ENCODE measurements around the gene GLT1D1. TPM values are rescaled to one million over a fixed set of nuclear protein-coding genes. Genes with fewer than 3 reads are reported as not detected.

The GLT1D1 gene
- total RNA-seq, 2 experiments from 2014 or later, result 0.19 to 0.22 TPM

DNA sequence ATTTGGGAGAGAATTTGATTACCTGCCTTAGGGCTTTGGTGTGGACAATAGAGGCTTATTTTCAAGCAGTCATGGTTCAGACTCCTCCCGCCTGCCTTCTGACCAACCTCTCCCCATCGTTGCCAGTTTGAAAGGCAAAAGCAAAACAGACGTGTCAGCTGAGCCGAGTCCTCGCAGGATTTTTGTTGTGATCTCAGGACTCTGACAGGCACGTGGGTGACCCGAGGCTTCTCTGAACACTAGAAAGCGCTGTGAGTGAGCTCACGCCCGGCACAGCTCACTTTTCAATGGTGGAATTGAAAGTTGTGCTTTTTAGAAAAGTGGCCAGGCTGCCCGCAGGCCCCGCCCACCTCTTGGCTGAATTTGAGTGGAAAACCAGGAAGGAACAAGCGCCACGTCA is 130.1 kb downstream of the GLT1D1 start:
- no peaks in the 10 kb centered on the region for H3K27me3 ChIP-seq (ENCODE audit: control insufficient read depth in 1 of 2, insufficient read depth in 2 of 2, low read length in 2 of 2)
- Mint-ChIP-seq H3K4me1 (ENCODE audit: low read depth) (no peaks in the 10 kb centered on the region), H3K27ac (no peak overlapping the region), H3K27me3 (peaks cover 7% of the 10 kb centered on the region), H3K4me3 (no peak overlapping the region), H3K36me3 (ENCODE audit: low read depth) (no peaks in the 10 kb centered on the region), H3K9me3 (no peaks in the 10 kb centered on the region)
- DNase-seq (no peak), ATAC-seq (ENCODE audit: poor library complexity) (no peak)
- ChIA-PET POLR2A (no interaction called here), CTCF (no interaction called here)
- intact Hi-C loops (cut with DNase I, micrococcal nuclease), result no loop called here
- no peak overlapping the region for H3K27ac ChIP-seq (ENCODE audit: low read depth in 1 of 2, low read length in 2 of 2)
- TF ChIP-seq, protein P1, sequence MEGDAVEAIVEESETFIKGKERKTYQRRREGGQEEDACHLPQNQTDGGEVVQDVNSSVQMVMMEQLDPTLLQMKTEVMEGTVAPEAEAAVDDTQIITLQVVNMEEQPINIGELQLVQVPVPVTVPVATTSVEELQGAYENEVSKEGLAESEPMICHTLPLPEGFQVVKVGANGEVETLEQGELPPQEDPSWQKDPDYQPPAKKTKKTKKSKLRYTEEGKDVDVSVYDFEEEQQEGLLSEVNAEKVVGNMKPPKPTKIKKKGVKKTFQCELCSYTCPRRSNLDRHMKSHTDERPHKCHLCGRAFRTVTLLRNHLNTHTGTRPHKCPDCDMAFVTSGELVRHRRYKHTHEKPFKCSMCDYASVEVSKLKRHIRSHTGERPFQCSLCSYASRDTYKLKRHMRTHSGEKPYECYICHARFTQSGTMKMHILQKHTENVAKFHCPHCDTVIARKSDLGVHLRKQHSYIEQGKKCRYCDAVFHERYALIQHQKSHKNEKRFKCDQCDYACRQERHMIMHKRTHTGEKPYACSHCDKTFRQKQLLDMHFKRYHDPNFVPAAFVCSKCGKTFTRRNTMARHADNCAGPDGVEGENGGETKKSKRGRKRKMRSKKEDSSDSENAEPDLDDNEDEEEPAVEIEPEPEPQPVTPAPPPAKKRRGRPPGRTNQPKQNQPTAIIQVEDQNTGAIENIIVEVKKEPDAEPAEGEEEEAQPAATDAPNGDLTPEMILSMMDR (IDR thresholded peaks at IDR 0.05), result no peak
- no peaks in the 10 kb centered on the region for H3K36me3 ChIP-seq (ENCODE audit: insufficient read depth, low read length)
- H3K4me1 ChIP-seq (ENCODE audit: insufficient read depth, low read length), result no peaks in the 10 kb centered on the region
- peaks cover 0 to 22% of the 10 kb centered on the region in 2 experiments for H3K9me3 ChIP-seq (ENCODE audit: control insufficient read depth in 1 of 2, insufficient read depth in 1 of 2, low read length in 2 of 2)
- no peak overlapping the region for H3K4me3 ChIP-seq (ENCODE audit: low read length)

DNA sequence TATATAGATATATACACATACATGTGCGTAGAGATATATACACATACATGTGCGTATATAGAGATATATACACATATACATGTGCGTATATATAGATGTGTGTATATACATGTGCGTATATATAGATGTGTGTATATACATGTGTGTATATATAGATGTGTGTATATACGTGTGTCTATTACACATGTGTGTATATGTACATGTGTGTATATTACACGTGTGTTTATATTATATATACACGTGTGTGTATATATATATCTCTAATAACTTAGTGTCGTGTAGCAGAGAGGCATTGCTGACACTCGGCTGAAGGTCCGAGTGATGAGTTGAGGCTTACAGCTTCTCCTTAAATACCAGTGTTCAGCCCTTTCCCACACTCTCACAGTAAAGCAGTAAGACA is 133.7 kb downstream of the GLT1D1 start:
- TF ChIP-seq, protein P1 (IDR thresholded peaks at IDR 0.05), result no peak
- Histone ChIP-seq H3K9me3 (ENCODE audit: control insufficient read depth in 1 of 2, insufficient read depth in 1 of 2, low read length in 2 of 2) (peaks cover 0 to 14% of the 10 kb centered on the region in 2 experiments), H3K27ac (ENCODE audit: low read depth in 1 of 2, low read length in 2 of 2) (no peak overlapping the region), H3K4me1 (ENCODE audit: insufficient read depth, low read length) (no peaks in the 10 kb centered on the region), H3K36me3 (ENCODE audit: insufficient read depth, low read length) (no peaks in the 10 kb centered on the region), H3K27me3 (ENCODE audit: control insufficient read depth in 1 of 2, insufficient read depth in 2 of 2, low read length in 2 of 2) (no peaks in the 10 kb centered on the region), H3K4me3 (ENCODE audit: low read length) (no peak overlapping the region)
- intact Hi-C loops (cut with DNase I, micrococcal nuclease), result no loop called here
- Mint-ChIP-seq H3K4me3 (no peak overlapping the region), H3K9me3 (peaks cover 3% of the 10 kb centered on the region), H3K36me3 (ENCODE audit: low read depth) (no peaks in the 10 kb centered on the region), H3K27ac (no peak overlapping the region), H3K4me1 (ENCODE audit: low read depth) (no peaks in the 10 kb centered on the region), H3K27me3 (no peaks in the 10 kb centered on the region)
- DNase-seq, result no peak
- no peak for ATAC-seq (ENCODE audit: poor library complexity)
- POLR2A ChIA-PET, result no interaction called here
- CTCF ChIA-PET, result no interaction called here

DNA sequence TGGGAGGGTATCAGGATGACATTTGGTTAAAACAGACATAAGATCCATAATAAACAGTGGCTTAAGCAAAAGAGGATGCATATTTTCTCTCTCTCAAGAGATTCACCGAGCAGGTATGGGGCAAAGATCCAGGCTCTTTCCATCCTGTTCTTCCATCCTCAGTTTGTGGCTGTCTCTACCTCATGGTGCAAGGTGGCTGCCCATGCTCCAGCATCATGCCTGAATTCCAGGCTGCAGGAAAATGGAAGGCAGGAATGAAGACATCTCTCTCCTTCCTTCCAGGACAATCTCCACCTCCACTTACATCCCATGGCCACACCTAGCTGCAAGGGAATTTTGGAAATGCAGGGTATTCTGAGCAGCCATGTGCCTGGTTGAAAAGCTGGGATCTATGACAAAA is 136.0 kb downstream of the GLT1D1 start:
- no peak overlapping the region for H3K4me3 Mint-ChIP-seq
- no peaks in the 10 kb centered on the region for H3K4me1 ChIP-seq (ENCODE audit: insufficient read depth, low read length)

More for the DNA sequence above, 136.0 kb downstream of the GLT1D1 start:
- H3K36me3 ChIP-seq (ENCODE audit: insufficient read depth, low read length), result no peaks in the 10 kb centered on the region
- ChIA-PET CTCF (no interaction called here), POLR2A (no interaction called here)
- no peak overlapping the region for H3K27ac ChIP-seq (ENCODE audit: low read depth in 1 of 2, low read length in 2 of 2)
- TF ChIP-seq, protein P1 (IDR thresholded peaks at IDR 0.05), result no peak
- H3K4me3 ChIP-seq (ENCODE audit: low read length), result no peak overlapping the region
- Mint-ChIP-seq H3K27ac (no peak overlapping the region), H3K27me3 (no peaks in the 10 kb centered on the region), H3K36me3 (ENCODE audit: low read depth) (no peaks in the 10 kb centered on the region), H3K4me1 (ENCODE audit: low read depth) (no peaks in the 10 kb centered on the region), H3K9me3 (peaks cover 3% of the 10 kb centered on the region)
- H3K27me3 ChIP-seq (ENCODE audit: control insufficient read depth in 1 of 2, insufficient read depth in 2 of 2, low read length in 2 of 2), result no peaks in the 10 kb centered on the region
- intact Hi-C loops (cut with DNase I, micrococcal nuclease), result no loop called here
- H3K9me3 ChIP-seq (ENCODE audit: control insufficient read depth in 1 of 2, insufficient read depth in 1 of 2, low read length in 2 of 2), result no peaks in the 10 kb centered on the region
- no peak for DNase-seq
- no peak for ATAC-seq (ENCODE audit: poor library complexity)

Measured in CD4-positive, alpha-beta T cell (primary cell).